HepG2 (cell line): Measurements from ENCODE around the gene BET1L. TPM values are rescaled to one million over a fixed set of nuclear protein-coding genes. Genes with fewer than 3 reads are reported as not detected.

Experiments used
- AGO2 ChIP-seq: fragments of 200-400 bp; formaldehyde crosslinking; optimal IDR thresholded peaks from 2 replicates; pipeline ENCODE3; 2017; ENCODE audit warnings: mild to moderate bottlenecking, low read depth, low read length, moderate library complexity
- BRD4 ChIP-seq: sonication (generic); formaldehyde crosslinking; IDR thresholded peaks from 2 replicates; pipeline ENCODE4 v1.4.0; 2020; ENCODE audit warnings: missing genetic modification reagents
- DMAP1 ChIP-seq: IDR thresholded peaks from 2 replicates; pipeline ENCODE4 v1.6.1; 2016
- FOXA3 ChIP-seq: IDR thresholded peaks from 2 replicates; pipeline ENCODE4 v1.6.1; 2016; ENCODE audit warnings: missing genetic modification reagents, missing compliant biosample characterization
- IRF2 ChIP-seq: IDR thresholded peaks from 2 replicates; pipeline ENCODE4 v1.6.1; 2018; ENCODE audit warnings: missing genetic modification reagents, missing compliant biosample characterization
- ISL2 ChIP-seq: sonication (generic); formaldehyde crosslinking; IDR thresholded peaks from 2 replicates; pipeline ENCODE4 v1.5.0; 2020; ENCODE audit warnings: missing genetic modification reagents
- MAFF ChIP-seq: IDR thresholded peaks from 2 replicates; pipeline ENCODE4 v1.6.1; 2011; ENCODE audit warnings: low read depth, low read length, improper control_type of control experiment
- NFYB ChIP-seq: sonication (generic); formaldehyde crosslinking; IDR thresholded peaks from 2 replicates; pipeline ENCODE4 v1.4.0; 2020; ENCODE audit warnings: missing genetic modification reagents
- POLR2A ChIP-seq, 2 experiments: IDR thresholded peaks; 2 replicates each; pipeline ENCODE4 v1.6.1; 2011; ENCODE audit warnings: low read depth in 2 of 2, low read length in 2 of 2, mild to moderate bottlenecking in 1 of 2, moderate library complexity in 1 of 2; ENCODE audit not compliant: insufficient read depth in 1 of 2
- SOX5 ChIP-seq: IDR thresholded peaks from 2 replicates; pipeline ENCODE4 v1.6.1; 2016; ENCODE audit warnings: borderline replicate concordance
- SPEN ChIP-seq: sonication (generic); formaldehyde crosslinking; IDR thresholded peaks from 2 replicates; pipeline ENCODE4 v1.5.1; 2020; ENCODE audit warnings: low read depth, mild to moderate bottlenecking, missing genetic modification reagents
- TAF1 ChIP-seq: sonication (generic); formaldehyde crosslinking; IDR thresholded peaks from 2 replicates; pipeline ENCODE4 v1.4.0; 2020; ENCODE audit warnings: missing genetic modification reagents
- TBX2 ChIP-seq: sonication (generic); formaldehyde crosslinking; IDR thresholded peaks from 2 replicates; pipeline ENCODE4 v1.5.0; 2020; ENCODE audit warnings: missing genetic modification reagents, mild to moderate bottlenecking, borderline replicate concordance
- ZNF138 ChIP-seq: sonication (generic); formaldehyde crosslinking; IDR thresholded peaks from 2 replicates; pipeline ENCODE4 v1.5.0; 2020; ENCODE audit warnings: mild to moderate bottlenecking, low read depth, missing genetic modification reagents
- ZNF264 ChIP-seq: sonication (generic); formaldehyde crosslinking; IDR thresholded peaks from 2 replicates; pipeline ENCODE4 v1.4.0; 2020; ENCODE audit warnings: missing genetic modification reagents
- ZNF333 ChIP-seq: sonication (generic); formaldehyde crosslinking; IDR thresholded peaks from 2 replicates; pipeline ENCODE4 v1.4.0; 2020; ENCODE audit warnings: mild to moderate bottlenecking, missing genetic modification reagents, borderline replicate concordance
- ZNF589 ChIP-seq: sonication (generic); formaldehyde crosslinking; conservative IDR thresholded peaks from 2 replicates; pipeline ENCODE4 v1.8.0; 2022; ENCODE audit warnings: mild to moderate bottlenecking, moderate library complexity, missing genetic modification reagents
- ZNF724P ChIP-seq: sonication (generic); formaldehyde crosslinking; IDR thresholded peaks from 2 replicates; pipeline ENCODE4 v1.8.0; 2022; ENCODE audit warnings: missing genetic modification reagents, borderline replicate concordance
- ZNF788 ChIP-seq: sonication (generic); formaldehyde crosslinking; IDR thresholded peaks from 2 replicates; pipeline ENCODE4 v1.5.0; 2020; ENCODE audit warnings: mild to moderate bottlenecking, missing genetic modification reagents, borderline replicate concordance
- ZNF883 ChIP-seq: sonication (generic); formaldehyde crosslinking; IDR thresholded peaks from 2 replicates; pipeline ENCODE4 v1.5.1; 2020; ENCODE audit warnings: mild to moderate bottlenecking, missing genetic modification reagents; ENCODE audit errors: not compliant biosample characterization
- ZSCAN12 ChIP-seq: sonication (generic); formaldehyde crosslinking; IDR thresholded peaks from 2 replicates; pipeline ENCODE4 v1.9.0; 2021; ENCODE audit warnings: mild to moderate bottlenecking, missing genetic modification reagents
- polyA plus RNA-seq, 8 experiments: library from polyadenylated mRNA; depleted of rRNA in 3 of 8; stranded (reverse) in 7 of 8; unstranded in 1 of 8; fragments of >200 nt; fragmentation: Illumina TruSeq in 4 of 8; extraction: Trizol in 4 of 8; gene quantifications; 2 replicates each; pipeline versions ENCODE4 v1.2.1 to v1.2.3, GENCODE V29; 2011 to 2016; ENCODE audit warnings: low read depth in 4 of 8, missing spikeins in 1 of 8, mixed read lengths in 1 of 8; ENCODE audit not compliant: insufficient read depth in 1 of 8
- total RNA-seq, 5 experiments: library from RNA; depleted of rRNA; stranded (reverse); fragments of >200 nt; fragmentation: Illumina TruSeq; extraction: Trizol; gene quantifications; 2 replicates each; pipeline ENCODE4 v1.2.3, GENCODE V29; 2016; ENCODE audit warnings: low read depth in 1 of 5
- TF ChIP-seq, protein P1 (sequence below): sonication (generic); formaldehyde crosslinking; IDR thresholded peaks from 2 replicates; pipeline ENCODE4 v1.5.1; 2020; ENCODE audit warnings: mild to moderate bottlenecking, moderate library complexity, missing genetic modification reagents
- TF ChIP-seq, protein P2 (sequence below): sonication (generic); formaldehyde crosslinking; conservative IDR thresholded peaks from 2 replicates; pipeline ENCODE4 v1.8.0; 2022; ENCODE audit warnings: missing genetic modification reagents
- TF ChIP-seq, protein P3 (sequence below): sonication (generic); formaldehyde crosslinking; IDR thresholded peaks from 2 replicates; pipeline ENCODE4 v1.4.0; 2020; ENCODE audit warnings: missing genetic modification reagents

BET1L gene
- total and polyA plus RNA-seq, 2 of the 13 experiments (the other 11 are each of a cell fraction or from before 2014, with no cell fraction given): 26.2 to 59.6 TPM

DNA sequence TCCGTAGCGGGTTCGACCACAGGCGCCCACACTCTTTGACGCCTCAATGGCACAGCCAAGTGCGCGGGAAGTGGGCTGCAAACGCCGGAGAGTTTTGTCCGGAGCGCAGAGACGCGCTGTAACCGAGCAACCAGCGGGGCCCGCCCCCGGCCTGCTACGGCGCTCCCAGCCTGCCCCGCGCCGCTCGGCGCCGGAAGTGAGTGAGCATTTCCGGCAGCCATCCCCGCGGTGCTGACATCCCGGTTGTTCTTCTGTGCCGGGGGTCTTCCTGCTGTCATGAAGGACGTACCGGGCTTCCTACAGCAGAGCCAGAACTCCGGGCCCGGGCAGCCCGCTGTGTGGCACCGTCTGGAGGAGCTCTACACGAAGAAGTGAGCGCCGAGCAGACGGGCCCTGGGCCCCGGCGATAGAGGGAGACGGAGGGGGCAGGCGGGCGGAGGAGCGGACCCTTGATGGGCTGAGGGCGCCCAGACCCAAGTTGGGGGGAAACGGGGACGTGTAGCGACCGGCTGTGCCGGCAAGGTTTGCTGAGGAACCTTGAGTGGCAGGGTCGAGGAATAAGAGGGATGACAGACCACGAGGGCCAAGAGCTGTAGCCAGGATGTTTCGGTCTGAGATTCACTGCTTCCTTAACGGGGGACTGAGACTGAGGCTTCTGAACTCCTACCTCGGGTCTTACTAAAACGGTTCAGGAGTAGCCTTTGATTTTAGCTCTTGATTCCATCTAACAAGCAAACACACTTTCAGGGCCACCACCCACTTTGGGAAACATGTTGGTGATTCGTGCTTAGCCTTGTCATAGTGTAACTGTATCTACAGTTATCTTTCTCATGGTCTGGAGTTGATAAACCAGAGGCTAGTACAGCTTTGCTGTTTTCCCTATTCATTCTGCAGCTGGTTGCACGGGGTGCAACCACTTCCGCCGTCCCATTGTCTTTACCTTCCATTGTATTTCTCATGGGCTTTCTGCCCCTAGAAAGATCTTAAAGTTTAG lies 29.9 kb upstream of the BET1L start, which contains the start of gene PSMD13 (continued):
- no peak for TF ChIP-seq ZSCAN12 (CRISPR knock-in tag)
- peak; percentile 60; the same call in 1 of the 2 replicates for TF ChIP-seq SPEN (CRISPR knock-in tag)
- peak; percentile 20 for TF ChIP-seq ZNF883 (CRISPR knock-in tag)
- peak; percentile 41; the same call in 1 of the 2 replicates for TF ChIP-seq ZNF589 (CRISPR knock-in tag)
- peak; percentile 72; the same call in 1 of the 2 replicates for TF ChIP-seq ZNF264 (CRISPR knock-in tag)
- TF ChIP-seq FOXA3 (CRISPR knock-in tag): 0 out of 2 replicates have a peak, but pooled peaks have one; percentile 6
- TF ChIP-seq, protein P1, sequence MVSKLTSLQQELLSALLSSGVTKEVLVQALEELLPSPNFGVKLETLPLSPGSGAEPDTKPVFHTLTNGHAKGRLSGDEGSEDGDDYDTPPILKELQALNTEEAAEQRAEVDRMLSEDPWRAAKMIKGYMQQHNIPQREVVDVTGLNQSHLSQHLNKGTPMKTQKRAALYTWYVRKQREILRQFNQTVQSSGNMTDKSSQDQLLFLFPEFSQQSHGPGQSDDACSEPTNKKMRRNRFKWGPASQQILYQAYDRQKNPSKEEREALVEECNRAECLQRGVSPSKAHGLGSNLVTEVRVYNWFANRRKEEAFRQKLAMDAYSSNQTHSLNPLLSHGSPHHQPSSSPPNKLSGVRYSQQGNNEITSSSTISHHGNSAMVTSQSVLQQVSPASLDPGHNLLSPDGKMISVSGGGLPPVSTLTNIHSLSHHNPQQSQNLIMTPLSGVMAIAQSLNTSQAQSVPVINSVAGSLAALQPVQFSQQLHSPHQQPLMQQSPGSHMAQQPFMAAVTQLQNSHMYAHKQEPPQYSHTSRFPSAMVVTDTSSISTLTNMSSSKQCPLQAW: peak; percentile 81
- TF ChIP-seq SOX5 (CRISPR knock-in tag): peak; percentile 24; the same call in 1 of the 2 replicates
- peak; percentile 77; the same call in 1 of the 2 replicates for TF ChIP-seq ZNF788 (CRISPR knock-in tag)
- TF ChIP-seq, protein P2, sequence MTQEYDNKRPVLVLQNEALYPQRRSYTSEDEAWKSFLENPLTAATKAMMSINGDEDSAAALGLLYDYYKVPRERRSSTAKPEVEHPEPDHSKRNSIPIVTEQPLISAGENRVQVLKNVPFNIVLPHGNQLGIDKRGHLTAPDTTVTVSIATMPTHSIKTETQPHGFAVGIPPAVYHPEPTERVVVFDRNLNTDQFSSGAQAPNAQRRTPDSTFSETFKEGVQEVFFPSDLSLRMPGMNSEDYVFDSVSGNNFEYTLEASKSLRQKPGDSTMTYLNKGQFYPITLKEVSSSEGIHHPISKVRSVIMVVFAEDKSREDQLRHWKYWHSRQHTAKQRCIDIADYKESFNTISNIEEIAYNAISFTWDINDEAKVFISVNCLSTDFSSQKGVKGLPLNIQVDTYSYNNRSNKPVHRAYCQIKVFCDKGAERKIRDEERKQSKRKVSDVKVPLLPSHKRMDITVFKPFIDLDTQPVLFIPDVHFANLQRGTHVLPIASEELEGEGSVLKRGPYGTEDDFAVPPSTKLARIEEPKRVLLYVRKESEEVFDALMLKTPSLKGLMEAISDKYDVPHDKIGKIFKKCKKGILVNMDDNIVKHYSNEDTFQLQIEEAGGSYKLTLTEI (CRISPR knock-in tag): no peak
- TF ChIP-seq IRF2 (CRISPR knock-in tag): no peak
- TF ChIP-seq, protein P3, sequence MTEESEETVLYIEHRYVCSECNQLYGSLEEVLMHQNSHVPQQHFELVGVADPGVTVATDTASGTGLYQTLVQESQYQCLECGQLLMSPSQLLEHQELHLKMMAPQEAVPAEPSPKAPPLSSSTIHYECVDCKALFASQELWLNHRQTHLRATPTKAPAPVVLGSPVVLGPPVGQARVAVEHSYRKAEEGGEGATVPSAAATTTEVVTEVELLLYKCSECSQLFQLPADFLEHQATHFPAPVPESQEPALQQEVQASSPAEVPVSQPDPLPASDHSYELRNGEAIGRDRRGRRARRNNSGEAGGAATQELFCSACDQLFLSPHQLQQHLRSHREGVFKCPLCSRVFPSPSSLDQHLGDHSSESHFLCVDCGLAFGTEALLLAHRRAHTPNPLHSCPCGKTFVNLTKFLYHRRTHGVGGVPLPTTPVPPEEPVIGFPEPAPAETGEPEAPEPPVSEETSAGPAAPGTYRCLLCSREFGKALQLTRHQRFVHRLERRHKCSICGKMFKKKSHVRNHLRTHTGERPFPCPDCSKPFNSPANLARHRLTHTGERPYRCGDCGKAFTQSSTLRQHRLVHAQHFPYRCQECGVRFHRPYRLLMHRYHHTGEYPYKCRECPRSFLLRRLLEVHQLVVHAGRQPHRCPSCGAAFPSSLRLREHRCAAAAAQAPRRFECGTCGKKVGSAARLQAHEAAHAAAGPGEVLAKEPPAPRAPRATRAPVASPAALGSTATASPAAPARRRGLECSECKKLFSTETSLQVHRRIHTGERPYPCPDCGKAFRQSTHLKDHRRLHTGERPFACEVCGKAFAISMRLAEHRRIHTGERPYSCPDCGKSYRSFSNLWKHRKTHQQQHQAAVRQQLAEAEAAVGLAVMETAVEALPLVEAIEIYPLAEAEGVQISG (CRISPR knock-in tag): peak; percentile 88
- TF ChIP-seq ZNF333: no peak
- TF ChIP-seq ZNF138 (CRISPR knock-in tag): no peak
- no peak for TF ChIP-seq MAFF
- 0 out of 2 replicates have a peak, but pooled peaks have one; percentile 29 for TF ChIP-seq TBX2 (CRISPR knock-in tag)
- peak; percentile 10; the same call in 1 of the 2 replicates for TF ChIP-seq NFYB (CRISPR knock-in tag)
- 0 out of 2 replicates have a peak, but pooled peaks have one; percentile 21 for TF ChIP-seq BRD4 (CRISPR knock-in tag)
- TF ChIP-seq POLR2A (IDR thresholded peaks at IDR 0.05; ENCODE audit: insufficient read depth in 1 of 2, low read depth in 2 of 2, low read length in 2 of 2): peak; percentile 13 to 65; a peak in 3 of 4 replicates
- peak; percentile 64 for TF ChIP-seq AGO2
- peak; percentile 68 for TF ChIP-seq ISL2 (CRISPR knock-in tag)
- TF ChIP-seq ZNF724P (CRISPR knock-in tag): no peak; the same call in 1 of the 2 replicates
- peak; percentile 71; the same call in 1 of the 2 replicates for TF ChIP-seq TAF1
- peak; percentile 37 for TF ChIP-seq DMAP1 (CRISPR knock-in tag)
